GM19035 (cell line): ENCODE data around the gene DNAJC17.

Source experiments
- ATAC-seq: cut with Tn5 transposase; IDR thresholded peaks from one replicate; pipeline ENCODE4 v1.9.1; 2021; ENCODE audit not compliant: unreplicated experiment

The DNAJC17 gene

DNA sequence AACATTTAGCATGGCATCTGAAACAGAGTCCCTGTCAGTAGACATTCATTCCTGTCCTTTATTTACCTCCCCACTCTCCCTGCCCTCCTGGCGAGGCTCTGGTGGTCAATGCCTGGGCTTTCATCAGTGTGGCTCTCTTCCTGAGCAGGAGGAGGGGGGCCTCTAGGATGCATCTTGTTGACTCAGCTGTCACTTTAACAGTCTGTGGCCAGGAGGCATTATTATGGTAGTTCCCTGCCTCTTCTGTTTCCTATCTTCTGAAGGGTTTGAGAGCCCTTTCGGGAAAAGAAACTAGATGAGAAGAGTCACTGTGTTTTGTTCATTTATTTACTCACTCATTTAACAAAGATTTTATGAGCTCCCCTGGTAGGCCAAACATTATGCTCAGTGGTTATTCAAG, 23.6 kb upstream of the DNAJC17 start:
- ATAC-seq, result no peak

DNA sequence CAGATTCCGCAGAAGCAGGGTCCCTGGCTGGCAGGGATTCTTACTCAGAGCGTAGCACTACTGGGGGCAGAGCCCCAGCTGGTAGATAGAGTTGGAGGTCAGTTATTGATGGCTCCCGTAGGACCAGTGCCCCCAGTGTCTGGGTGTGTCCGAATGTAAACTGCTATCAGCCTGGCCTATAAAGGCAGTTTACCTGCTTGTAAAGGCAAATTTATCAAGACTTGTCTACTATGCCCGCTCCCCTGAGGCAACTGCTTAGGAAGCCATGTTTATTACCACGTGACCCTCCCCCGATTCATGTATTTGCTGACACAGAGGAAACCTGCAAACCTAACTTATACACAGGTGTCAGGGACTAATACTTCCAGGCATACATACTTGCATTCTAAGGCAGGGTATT, 21.8 kb upstream of the DNAJC17 start:
- no peak for ATAC-seq

DNA sequence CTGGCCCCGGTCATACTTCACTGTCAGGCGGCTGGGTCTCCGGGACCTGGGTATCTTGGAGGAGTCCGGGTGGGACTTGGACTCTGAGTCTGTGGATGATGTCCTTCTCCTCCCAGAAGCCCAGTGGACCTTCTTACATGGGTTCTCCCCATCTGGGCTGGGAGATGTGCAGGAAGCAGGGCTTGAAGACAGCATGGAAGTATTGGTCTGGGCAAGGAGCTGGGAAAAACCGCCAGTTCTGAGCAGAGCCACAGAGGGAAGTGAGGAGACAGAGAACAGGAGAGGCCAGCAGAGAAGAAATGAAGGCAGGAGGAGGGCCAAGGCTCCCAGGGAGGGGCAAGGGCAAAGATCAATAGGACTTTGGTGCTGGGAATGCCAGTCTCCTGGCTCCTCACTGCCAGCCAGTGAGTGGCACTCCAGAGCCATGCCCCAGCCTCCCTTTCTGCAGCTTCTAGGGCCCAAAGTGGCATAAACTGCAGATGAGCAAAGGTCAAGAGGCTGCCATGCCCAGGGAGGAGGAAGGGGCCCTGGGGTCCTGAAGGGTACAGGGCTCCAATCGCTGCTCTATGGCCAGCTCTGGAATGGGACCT, 21.3 kb upstream of the DNAJC17 start, which contains the start of gene PPP1R14D:
Gene PPP1R14D (minus strand): TSS at position 262 of the 590 bp plus-strand sequence. CDS start 67 bp downstream, at position 195.
- no peak for ATAC-seq

- no peak for ATAC-seq
Measured at GRCh38 chr15:40826423-40827075, 19.3 kb upstream of the DNAJC17 start.

DNA sequence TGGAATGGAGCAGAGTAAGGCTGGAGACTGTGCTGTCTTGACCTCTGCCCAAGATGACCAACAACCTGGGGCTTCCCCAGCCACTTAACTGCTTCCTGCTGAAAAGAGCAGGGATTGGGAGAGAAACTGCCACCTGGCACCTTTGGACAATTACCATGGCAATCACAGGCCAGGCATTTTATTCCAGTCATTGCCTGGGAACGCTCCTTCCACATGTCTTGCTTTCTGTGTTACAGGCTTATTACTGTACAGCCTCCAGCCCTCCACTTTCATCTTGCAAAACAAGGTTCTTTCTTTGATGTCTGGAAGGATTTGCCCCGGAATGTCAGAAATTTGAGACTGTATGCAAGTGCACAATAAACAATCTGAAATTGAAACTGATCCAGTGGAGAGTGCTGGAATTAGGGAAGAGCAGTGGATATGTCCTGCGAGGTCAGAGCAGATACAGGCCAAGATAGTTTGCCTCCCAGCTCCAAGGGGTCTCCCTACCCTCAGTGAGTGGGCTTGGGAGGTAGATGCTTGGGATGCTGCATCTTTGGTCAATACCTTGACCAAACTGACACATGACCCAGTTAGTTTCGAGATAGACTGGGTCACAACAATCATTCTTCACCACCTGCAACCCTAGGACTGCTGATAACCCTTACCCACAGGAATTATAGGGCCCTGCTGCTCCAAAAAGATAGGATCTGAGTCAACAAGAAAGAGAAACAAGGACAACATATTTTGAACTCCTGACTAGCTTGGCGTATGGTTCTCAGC, 18.6 kb upstream of the DNAJC17 start:
- ATAC-seq, result no peak

GRCh38 chr15:40823572-40824343, 16.5 kb upstream of the DNAJC17 start:
- ATAC-seq, result no peak

DNA sequence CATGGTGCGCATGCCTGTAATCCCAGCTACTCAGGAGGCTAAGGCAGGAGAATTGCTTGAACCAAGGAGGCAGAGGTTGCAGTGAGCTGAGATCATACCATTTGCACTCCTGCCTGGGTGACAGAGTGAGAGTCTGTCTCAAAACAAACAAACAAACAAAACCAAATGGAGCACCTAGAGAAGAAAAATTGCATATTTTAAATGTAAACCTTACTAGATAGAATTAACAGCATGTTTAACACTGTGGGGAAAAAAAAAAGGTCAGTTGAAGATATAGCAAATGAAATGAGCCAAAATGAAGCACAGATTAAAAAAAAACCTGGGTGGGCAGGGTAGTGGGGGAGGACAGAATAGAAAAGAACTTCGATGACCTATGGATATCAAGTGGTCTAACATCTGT, 13.9 kb upstream of the DNAJC17 start:
- no peak for ATAC-seq

GRCh38 chr15:40819048-40819447, 11.8 kb upstream of the DNAJC17 start:
- no peak for ATAC-seq

DNA sequence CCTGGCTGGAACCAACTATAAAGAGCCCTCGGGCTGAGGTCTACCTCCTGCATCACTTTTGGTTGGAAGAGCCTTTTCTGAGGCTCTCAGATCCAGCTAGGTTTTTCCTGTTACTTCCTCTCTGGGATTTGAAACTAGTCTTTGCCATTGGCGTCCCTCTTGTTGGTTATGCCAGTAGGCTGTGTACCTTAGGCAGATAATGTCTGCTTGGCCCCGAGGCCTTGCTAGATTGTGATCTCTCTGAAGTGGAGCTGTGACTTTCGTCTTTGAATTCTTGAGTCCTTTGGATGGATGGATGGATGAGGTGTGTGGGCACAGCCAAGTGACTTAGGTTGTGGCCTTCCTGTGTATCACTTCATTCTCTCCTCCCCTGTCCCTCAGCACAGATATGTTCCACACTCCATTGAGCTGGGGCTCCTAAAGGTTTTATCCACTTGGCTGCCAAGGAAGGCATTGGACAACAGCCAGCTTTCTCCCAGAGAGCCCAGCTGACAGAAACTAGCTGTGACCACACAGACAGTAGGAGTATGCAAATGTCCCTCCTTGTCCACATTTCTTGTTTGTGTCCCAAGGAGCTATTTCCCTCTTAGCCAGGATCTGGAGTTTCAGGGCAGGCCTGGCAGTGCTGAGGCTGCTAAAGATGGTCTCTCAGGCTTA, 7.9 kb upstream of the DNAJC17 start:
- no peak for ATAC-seq

- no peak for ATAC-seq
Measured at GRCh38 chr15:40812721-40813425, 5.6 kb upstream of the DNAJC17 start.

- no peak for ATAC-seq
Measured at GRCh38 chr15:40808861-40809450, 1.7 kb upstream of the DNAJC17 start.

GRCh38 chr15:40807888-40808461, 702 bp upstream of the DNAJC17 start:
- no peak for ATAC-seq

DNA sequence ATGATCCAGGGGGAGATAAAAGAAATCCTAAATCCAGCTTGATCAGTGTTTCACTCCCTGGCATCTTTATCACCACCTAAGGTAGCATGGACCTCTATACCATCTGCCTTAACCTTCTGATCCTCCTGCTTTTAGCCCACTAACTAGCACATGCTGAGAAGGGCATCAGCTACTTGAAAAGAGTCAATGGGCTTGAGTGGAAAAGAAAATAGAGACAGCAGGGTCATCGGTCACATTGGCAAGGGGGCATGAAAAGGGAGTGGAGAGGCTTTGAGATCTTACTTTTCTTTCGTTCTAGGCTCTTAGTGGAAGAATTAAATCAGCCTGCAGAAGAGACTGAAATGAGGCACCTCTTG, 623 bp downstream of the DNAJC17 start:
- ATAC-seq, result no peak

GRCh38 chr15:40803688-40804087, 3.6 kb downstream of the DNAJC17 start:
- ATAC-seq, result no peak

- no peak for ATAC-seq
Measured at GRCh38 chr15:40803076-40803475, 4.2 kb downstream of the DNAJC17 start.

DNA sequence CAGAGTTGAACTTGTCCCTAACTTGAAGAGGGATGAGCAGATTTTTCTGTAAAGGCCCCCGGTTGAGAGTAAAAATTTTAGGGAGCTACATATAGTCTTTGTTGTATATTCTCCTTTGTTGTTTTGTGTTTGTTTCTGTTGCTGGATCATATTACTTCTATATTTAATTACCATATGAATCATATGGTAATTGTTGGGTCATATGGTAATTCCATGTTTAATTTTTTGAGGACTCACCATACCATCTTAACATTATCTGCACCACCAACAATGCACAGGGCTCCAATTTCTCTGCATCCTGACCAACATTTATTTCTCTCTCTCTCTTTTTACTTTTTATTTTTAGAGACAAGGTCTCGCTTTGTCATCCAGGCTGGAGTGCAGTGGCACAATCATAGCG, 7.8 kb downstream of the DNAJC17 start:
- ATAC-seq, result no peak

DNA sequence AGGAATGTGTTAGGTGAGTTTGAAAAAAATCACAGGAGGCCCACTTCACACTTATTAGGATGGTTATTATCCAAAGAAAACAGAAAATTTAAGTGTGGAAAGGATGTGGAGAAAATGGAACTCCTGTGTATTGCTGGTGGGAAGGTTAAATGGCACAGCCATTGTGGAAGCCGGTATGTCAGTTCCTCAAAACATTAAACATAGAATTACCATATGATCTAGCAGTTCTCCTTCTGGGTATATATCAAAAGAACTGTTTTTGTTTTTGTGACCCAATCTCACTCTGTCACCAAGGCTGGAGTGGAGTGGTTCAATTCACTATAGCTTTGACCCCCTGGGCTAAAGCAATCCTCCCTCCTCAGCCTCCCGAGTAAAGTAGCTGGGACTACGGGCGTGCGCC, 10.8 kb downstream of the DNAJC17 start:
- no peak for ATAC-seq

GRCh38 chr15:40796041-40796440, 11.2 kb downstream of the DNAJC17 start:
- no peak for ATAC-seq

DNA sequence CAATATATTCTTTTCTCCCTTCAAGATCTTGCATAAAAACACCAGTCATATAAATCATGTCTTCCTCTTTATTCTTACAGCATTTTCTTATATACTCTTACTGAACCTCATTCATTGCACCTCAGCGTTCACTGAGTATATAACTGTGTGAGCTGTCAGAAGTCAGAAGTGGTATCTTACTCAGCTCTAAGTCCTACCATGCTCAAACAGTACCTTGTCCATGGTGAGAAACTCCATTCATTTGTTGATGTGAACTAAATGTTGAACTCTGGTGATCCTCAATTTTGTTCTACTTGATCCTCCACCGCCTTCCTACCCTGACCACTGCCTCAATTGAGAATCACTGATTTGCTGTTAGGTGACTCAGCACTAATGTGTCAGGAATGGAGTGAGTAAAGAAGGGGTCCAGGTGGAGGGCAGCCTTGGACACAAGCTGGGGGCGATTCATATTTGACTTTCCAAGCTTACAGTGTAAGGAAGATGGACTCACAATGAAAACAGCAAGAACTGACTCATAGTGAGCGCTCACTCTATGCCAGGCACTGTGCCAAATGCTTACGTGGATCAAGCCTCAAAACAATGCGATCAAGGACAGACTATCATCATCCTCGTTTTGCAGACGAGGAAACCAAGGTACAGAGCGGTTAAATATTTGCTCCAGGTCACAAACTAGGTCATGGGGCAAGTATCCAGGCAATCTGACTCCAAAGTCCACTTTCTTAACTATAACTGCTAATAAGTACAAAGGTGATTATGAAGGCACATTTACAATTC, 13.9 kb downstream of the DNAJC17 start:
- no peak for ATAC-seq
